ENCODE measurements around the gene AQP10. TPM values are rescaled to one million over a fixed set of nuclear protein-coding genes. Genes with fewer than 3 reads are reported as not detected.

Gene AQP10
- total and polyA plus RNA-seq, 9 of the 15 experiments (the other 6 are each of a cell fraction or from before 2014, with no cell fraction given) = 0.37 to 9.7 (median 1.9) TPM

DNA sequence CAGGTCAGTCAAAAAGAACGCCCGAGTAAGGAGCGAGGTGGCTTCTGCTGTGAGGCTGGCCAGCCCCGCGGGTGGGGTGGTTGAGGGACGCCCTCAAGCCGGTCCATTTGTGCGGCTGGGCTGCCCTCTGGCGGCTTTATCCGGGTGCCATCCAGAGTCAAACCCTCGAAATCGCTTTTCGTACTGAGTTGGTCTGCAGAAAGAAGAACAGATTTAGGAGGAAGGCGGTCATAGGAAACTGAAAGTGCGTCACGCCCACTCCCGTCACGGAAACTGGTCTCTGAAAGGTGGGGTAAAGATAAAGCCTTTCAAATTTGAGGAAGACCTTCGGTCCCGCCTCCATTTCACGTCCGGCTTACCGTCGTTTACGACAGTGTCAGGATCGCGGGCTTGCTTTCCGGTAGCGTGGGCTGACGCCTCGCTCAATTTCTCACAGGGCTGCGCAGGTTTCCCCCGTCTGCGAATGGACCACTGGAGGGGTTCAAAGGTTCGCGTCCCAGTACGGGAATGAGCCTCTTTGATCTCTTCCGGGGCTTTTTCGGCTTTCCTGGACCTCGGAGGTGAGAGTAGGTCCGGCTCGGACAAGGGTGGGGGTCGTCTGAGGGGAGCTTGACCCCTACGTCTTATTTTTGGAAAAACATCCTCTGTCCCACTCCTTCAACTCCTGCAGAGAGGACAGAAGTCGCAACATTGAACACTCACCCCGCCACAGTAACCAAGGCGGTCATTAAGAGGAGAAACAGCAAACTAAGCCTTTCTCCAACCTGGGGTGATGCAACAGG is 48.5 kb upstream of the AQP10 start, which contains the start of gene HAX1 (continued):
- TF ChIP-seq THRA (IDR thresholded peaks at IDR 0.05) (no peak), DNMT1 (IDR thresholded peaks at IDR 0.05) (no peak), SMARCB1 (IDR thresholded peaks at IDR 0.05; ENCODE audit: insufficient read length, low read depth) (no peak), ZBTB17 (CRISPR knock-in tag; IDR thresholded peaks at IDR 0.05) (peak; percentile 58; the same call in 1 of the 2 replicates), ADNP (tag; IDR thresholded peaks at IDR 0.05) (no peak), MITF (IDR thresholded peaks at IDR 0.05) (no peak), REST (IDR thresholded peaks at IDR 0.05; ENCODE audit: borderline replicate concordance) (peak; percentile 90), REST (CRISPR knock-in tag; IDR thresholded peaks at IDR 0.05; ENCODE audit: low read depth) (peak; percentile 57; the same call in 1 of the 2 replicates), ZKSCAN1 (IDR thresholded peaks at IDR 0.05; ENCODE audit: low read depth, low read length) (0 out of 2 replicates have a peak, but pooled peaks have one; percentile 39), SMARCA4 (IDR thresholded peaks at IDR 0.05) (no peak), KDM5B (IDR thresholded peaks at IDR 0.05; ENCODE audit: insufficient replicate concordance, low read depth, low read length) (peak; percentile 82), SIX5 (IDR thresholded peaks at IDR 0.05; ENCODE audit: borderline replicate concordance in 1 of 2, insufficient read depth in 1 of 2, low read depth in 1 of 2, low read length in 2 of 2) (no peak)
- TF ChIP-seq, protein P1, sequence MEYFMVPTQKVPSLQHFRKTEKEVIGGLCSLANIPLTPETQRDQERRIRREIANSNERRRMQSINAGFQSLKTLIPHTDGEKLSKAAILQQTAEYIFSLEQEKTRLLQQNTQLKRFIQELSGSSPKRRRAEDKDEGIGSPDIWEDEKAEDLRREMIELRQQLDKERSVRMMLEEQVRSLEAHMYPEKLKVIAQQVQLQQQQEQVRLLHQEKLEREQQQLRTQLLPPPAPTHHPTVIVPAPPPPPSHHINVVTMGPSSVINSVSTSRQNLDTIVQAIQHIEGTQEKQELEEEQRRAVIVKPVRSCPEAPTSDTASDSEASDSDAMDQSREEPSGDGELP (CRISPR knock-in tag; IDR thresholded peaks at IDR 0.05; ENCODE audit: borderline replicate concordance) = peak; percentile 79
